Neutrophil (primary cell): Measurements from ENCODE around the gene POT1.

Source experiments
- H3K27ac ChIP-seq: fragments of 200-600 bp; sonication (generic); 2 replicates; pipeline ENCODE4 v1.5.1; 2016; ENCODE audit warnings: mild to moderate bottlenecking, moderate library complexity
- H3K27me3 ChIP-seq: fragments of 200-600 bp; sonication (generic); 2 replicates; pipeline ENCODE4 v1.6.0; 2016; ENCODE audit warnings: mild to moderate bottlenecking
- H3K36me3 ChIP-seq: fragments of 200-600 bp; sonication (generic); 2 replicates; pipeline ENCODE4 v1.5.1; 2017
- H3K4me1 ChIP-seq, 2 experiments: fragments of 200-600 bp in 1 of 2; sonication (generic) in 1 of 2; 1 replicate in 1 of 2; 2 replicates in 1 of 2; pipeline versions ENCODE4 v1.5.1 to v1.6.1; 2013 to 2016; ENCODE audit warnings: low read depth in 1 of 2, low read length in 1 of 2, mild to moderate bottlenecking in 1 of 2, moderate library complexity in 1 of 2; ENCODE audit not compliant: control insufficient read depth in 1 of 2, insufficient read depth in 1 of 2
- H3K4me3 ChIP-seq, 2 experiments: fragments of 200-600 bp in 1 of 2; sonication (generic) in 1 of 2; 1 replicate in 1 of 2; 2 replicates in 1 of 2; pipeline ENCODE4 v1.5.1; 2013 to 2016; ENCODE audit warnings: low read depth in 1 of 2, low read length in 1 of 2, mild to moderate bottlenecking in 1 of 2, moderate library complexity in 1 of 2
- H3K9me3 ChIP-seq: fragments of 200-600 bp; sonication (generic); 2 replicates; pipeline ENCODE4 v1.5.1; 2016
- TF ChIP-seq, protein P1 (sequence below): fragments of 200-600 bp; sonication (generic); IDR thresholded peaks from 2 replicates; pipeline ENCODE4 v1.5.1; 2016; ENCODE audit warnings: antibody characterized with exemption

The POT1 gene

DNA sequence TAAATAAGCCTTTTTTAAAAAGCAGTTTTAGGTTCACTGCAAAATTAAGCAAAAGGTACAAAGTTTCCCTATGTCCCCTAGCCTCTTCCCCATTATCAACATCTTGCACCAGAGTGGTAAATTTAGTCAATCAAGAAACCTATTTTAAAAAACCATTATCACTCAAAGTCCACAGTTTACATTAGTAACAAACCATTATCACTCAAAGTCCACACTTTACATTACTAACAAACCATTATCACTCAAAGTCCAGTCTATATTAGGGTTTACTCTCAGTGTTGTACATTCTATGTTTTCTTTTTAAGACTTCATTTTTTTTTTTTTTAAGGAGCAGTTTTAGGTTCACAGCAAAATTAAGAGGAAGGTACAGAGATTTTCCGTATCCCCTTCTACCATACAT lies 89.9 kb downstream of the POT1 start:
- no peak overlapping the region for H3K27ac ChIP-seq
- H3K9me3 ChIP-seq, result no peaks in the 10 kb centered on the region
- H3K36me3 ChIP-seq, result no peaks in the 10 kb centered on the region
- H3K4me1 ChIP-seq, result peaks cover 0 to 7% of the 10 kb centered on the region in 2 experiments
- H3K27me3 ChIP-seq, result no peaks in the 10 kb centered on the region
- no peak overlapping the region for H3K4me3 ChIP-seq
- TF ChIP-seq, protein P1, sequence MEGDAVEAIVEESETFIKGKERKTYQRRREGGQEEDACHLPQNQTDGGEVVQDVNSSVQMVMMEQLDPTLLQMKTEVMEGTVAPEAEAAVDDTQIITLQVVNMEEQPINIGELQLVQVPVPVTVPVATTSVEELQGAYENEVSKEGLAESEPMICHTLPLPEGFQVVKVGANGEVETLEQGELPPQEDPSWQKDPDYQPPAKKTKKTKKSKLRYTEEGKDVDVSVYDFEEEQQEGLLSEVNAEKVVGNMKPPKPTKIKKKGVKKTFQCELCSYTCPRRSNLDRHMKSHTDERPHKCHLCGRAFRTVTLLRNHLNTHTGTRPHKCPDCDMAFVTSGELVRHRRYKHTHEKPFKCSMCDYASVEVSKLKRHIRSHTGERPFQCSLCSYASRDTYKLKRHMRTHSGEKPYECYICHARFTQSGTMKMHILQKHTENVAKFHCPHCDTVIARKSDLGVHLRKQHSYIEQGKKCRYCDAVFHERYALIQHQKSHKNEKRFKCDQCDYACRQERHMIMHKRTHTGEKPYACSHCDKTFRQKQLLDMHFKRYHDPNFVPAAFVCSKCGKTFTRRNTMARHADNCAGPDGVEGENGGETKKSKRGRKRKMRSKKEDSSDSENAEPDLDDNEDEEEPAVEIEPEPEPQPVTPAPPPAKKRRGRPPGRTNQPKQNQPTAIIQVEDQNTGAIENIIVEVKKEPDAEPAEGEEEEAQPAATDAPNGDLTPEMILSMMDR, result no peak

DNA sequence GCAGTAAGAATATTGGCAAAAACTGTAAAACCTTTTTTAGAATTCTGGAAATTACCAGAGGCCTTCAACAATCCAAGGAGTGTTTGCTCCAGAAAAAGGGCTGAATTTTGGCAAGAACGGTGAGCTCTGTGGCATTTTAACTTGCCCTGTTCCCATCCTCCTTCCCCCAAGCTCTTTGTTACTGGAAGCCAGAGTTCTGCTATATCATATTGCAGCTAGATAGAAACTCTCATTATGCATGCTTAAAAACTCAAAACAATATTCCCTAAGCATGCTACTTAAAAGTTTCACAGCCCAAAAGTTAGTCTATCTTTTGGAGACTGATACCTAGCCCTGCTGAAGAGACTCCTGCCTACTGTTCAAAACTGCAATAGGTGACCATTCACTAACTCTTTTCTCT lies 93.5 kb downstream of the POT1 start:
- TF ChIP-seq, protein P1, result no peak
- Histone ChIP-seq H3K4me1 (no peaks in the 10 kb centered on the region), H3K4me3 (no peak overlapping the region), H3K36me3 (no peaks in the 10 kb centered on the region), H3K27me3 (no peaks in the 10 kb centered on the region), H3K9me3 (no peaks in the 10 kb centered on the region), H3K27ac (no peak overlapping the region)

DNA sequence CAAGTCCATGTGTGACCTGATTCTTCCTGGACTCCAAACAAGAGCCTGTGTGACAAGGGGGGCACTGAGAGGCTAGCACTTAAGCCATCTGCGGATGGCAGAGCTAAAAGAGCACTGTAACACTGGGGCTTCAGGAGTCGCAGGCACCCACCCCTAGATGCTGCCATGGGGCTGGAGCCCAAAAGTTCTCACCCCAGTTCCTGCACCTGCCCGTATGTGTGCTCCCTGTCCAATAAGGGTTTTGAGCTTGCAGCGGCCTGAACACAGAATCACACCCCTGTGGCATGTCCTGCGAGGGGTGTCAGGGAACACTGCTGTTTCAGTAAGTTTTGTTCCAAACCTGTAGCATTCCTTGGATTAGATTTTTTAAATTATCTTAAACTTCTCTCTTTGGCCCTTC lies 110.8 kb downstream of the POT1 start:
- no peaks in the 10 kb centered on the region for H3K9me3 ChIP-seq
- no peaks in the 10 kb centered on the region for H3K27me3 ChIP-seq
- no peak overlapping the region for H3K27ac ChIP-seq
- H3K4me3 ChIP-seq, result no peak overlapping the region
- TF ChIP-seq, protein P1, result no peak
- H3K36me3 ChIP-seq, result no peaks in the 10 kb centered on the region
- H3K4me1 ChIP-seq, result no peaks in the 10 kb centered on the region

DNA sequence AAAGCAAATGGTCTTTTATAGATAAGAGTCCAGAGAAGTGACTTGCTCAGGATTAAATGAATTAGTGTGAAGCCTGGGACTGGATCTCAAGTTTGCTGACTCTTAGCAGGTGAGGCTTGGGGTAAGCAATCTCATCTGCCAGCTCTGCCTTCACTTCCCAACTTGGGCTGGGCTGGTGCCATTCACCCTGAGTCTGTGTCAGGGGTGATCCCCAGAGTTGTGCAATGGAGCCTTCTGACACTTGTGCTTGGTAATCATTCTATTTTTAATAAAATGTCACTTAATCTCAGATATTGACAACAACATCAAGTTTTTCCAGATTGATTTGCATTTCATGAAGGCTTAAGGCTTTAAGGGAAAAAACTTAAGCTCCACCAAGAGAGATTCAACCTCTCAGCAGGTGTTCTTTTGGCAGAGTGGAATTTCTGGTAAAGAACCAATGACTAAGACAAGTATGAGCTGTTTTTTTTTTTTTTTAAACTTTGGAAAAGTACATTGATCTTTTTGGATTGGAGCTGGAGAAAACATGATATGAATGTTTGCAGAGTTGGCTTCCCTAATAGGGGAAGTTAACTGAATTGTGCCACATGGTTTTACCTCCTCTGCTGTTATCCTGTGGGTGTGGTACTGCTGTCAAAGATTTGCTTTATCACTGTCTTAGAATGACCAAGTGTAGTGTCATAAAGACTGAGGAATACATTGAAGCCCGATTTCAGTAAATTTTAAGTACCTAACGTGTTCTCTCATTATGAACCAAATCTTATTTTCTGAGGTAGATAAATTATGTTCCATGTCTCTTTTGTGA lies 115.4 kb downstream of the POT1 start:
- Histone ChIP-seq H3K4me3 (no peak overlapping the region), H3K4me1 (no peaks in the 10 kb centered on the region), H3K36me3 (no peaks in the 10 kb centered on the region), H3K27me3 (peaks cover 13% of the 10 kb centered on the region), H3K27ac (no peak overlapping the region), H3K9me3 (no peaks in the 10 kb centered on the region)
- TF ChIP-seq, protein P1, result no peak

DNA sequence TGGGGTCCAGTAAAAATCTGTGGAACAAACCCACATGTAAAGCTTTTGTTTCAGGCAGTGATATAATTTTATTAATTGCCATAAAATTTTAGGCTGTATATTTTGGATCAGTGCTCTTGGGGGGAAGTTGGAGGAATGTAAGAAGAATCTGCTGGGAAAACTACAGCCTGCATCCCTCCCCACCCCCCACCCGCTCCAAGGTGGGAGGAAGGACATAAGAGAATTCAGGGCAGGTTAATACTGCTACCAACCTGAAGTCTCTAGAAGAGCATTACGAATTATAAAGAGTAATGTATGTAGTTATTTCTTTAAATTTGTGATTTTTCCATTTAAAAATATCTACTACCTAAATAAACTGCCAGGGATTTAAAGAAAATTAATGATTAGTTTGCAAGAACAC lies 116.9 kb downstream of the POT1 start:
- H3K4me3 ChIP-seq, result no peak overlapping the region
- TF ChIP-seq, protein P1, result no peak
- H3K27ac ChIP-seq, result no peak overlapping the region
- H3K27me3 ChIP-seq, result peaks cover 13% of the 10 kb centered on the region
- H3K36me3 ChIP-seq, result no peaks in the 10 kb centered on the region
- H3K9me3 ChIP-seq, result no peaks in the 10 kb centered on the region
- no peaks in the 10 kb centered on the region for H3K4me1 ChIP-seq
